ENCODE results near the gene KCNK2. TPM values are rescaled to one million over a fixed set of nuclear protein-coding genes. Genes with fewer than 3 reads are reported as not detected.

KCNK2 gene
- total RNA-seq, 1 donor from 2014 or later, result 1.1 TPM

DNA sequence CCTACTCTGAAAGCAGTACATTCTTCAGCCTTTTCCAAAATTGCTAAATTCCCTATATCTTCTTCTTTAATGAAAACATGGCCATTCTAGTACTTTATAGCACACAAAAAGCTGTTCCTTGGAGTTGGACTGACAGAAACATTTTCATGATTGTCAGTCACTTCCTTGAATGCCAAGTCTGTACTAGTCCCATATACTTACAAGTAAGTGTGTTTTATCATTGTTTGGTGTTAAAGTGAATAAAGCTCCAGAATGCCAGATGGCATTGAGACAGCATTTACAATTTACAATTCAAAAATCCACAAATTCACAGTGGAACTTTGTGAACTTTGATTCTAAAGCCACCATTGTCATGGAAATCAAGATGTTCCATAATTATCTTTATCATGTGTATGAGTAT is 36.5 kb downstream of the KCNK2 start:
- Histone ChIP-seq H3K27ac (no peak overlapping the region), H4K20me1 (ENCODE audit: low read depth) (no peaks in the 10 kb centered on the region), H3K4me2 (no peak overlapping the region), H3K9me3 (ENCODE audit: low read depth) (no peaks in the 10 kb centered on the region), H3K4me3 (no peak overlapping the region), H3K79me2 (ENCODE audit: low read depth) (no peaks in the 10 kb centered on the region), H3K4me1 (no peaks in the 10 kb centered on the region), H3K27me3 (no peaks in the 10 kb centered on the region), H3K36me3 (no peaks in the 10 kb centered on the region), H3K9ac (no peak overlapping the region), H3F3A (ENCODE audit: low read depth) (no peaks in the 10 kb centered on the region), H2AFZ (replicated peaks) (no peak overlapping the region)
- H3K27me3 Mint-ChIP-seq (ENCODE audit: insufficient read depth, low read depth), result no peaks in the 10 kb centered on the region
- TF ChIP-seq EZH2 (IDR thresholded peaks at IDR 0.05), result no peak
- no peak for TF ChIP-seq EZH2phosphoT487 (IDR thresholded peaks at IDR 0.05)
- TF ChIP-seq, protein P1, sequence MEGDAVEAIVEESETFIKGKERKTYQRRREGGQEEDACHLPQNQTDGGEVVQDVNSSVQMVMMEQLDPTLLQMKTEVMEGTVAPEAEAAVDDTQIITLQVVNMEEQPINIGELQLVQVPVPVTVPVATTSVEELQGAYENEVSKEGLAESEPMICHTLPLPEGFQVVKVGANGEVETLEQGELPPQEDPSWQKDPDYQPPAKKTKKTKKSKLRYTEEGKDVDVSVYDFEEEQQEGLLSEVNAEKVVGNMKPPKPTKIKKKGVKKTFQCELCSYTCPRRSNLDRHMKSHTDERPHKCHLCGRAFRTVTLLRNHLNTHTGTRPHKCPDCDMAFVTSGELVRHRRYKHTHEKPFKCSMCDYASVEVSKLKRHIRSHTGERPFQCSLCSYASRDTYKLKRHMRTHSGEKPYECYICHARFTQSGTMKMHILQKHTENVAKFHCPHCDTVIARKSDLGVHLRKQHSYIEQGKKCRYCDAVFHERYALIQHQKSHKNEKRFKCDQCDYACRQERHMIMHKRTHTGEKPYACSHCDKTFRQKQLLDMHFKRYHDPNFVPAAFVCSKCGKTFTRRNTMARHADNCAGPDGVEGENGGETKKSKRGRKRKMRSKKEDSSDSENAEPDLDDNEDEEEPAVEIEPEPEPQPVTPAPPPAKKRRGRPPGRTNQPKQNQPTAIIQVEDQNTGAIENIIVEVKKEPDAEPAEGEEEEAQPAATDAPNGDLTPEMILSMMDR (IDR thresholded peaks at IDR 0.05), result no peak
- H3K36me3 Mint-ChIP-seq, result no peaks in the 10 kb centered on the region
- H3K4me1 Mint-ChIP-seq, result no peaks in the 10 kb centered on the region
- no peak for DNase-seq (ENCODE audit: low spot score)
- H3K27ac Mint-ChIP-seq, result no peak overlapping the region
- H3K9me3 Mint-ChIP-seq, result no peaks in the 10 kb centered on the region
- H3K4me3 Mint-ChIP-seq, result no peak overlapping the region

GRCh38 chr1:215119719-215120365 is 37.3 kb downstream of the KCNK2 start:
- Mint-ChIP-seq H3K27ac (no peak overlapping the region), H3K36me3 (no peaks in the 10 kb centered on the region), H3K4me3 (no peak overlapping the region), H3K9me3 (no peaks in the 10 kb centered on the region), H3K4me1 (no peaks in the 10 kb centered on the region), H3K27me3 (ENCODE audit: insufficient read depth, low read depth) (no peaks in the 10 kb centered on the region)
- Histone ChIP-seq H3K27ac (no peak overlapping the region), H3K36me3 (no peaks in the 10 kb centered on the region), H3F3A (ENCODE audit: low read depth) (no peaks in the 10 kb centered on the region), H3K79me2 (ENCODE audit: low read depth) (no peaks in the 10 kb centered on the region), H3K4me3 (no peak overlapping the region), H2AFZ (replicated peaks) (no peak overlapping the region), H3K4me2 (no peak overlapping the region), H3K4me1 (no peaks in the 10 kb centered on the region), H3K9me3 (ENCODE audit: low read depth) (no peaks in the 10 kb centered on the region), H4K20me1 (ENCODE audit: low read depth) (no peaks in the 10 kb centered on the region), H3K27me3 (no peaks in the 10 kb centered on the region), H3K9ac (no peak overlapping the region)
- DNase-seq (ENCODE audit: low spot score), result no peak
- TF ChIP-seq, protein P1 (IDR thresholded peaks at IDR 0.05), result no peak
- TF ChIP-seq EZH2 (IDR thresholded peaks at IDR 0.05), result no peak
- no peak for TF ChIP-seq EZH2phosphoT487 (IDR thresholded peaks at IDR 0.05)

DNA sequence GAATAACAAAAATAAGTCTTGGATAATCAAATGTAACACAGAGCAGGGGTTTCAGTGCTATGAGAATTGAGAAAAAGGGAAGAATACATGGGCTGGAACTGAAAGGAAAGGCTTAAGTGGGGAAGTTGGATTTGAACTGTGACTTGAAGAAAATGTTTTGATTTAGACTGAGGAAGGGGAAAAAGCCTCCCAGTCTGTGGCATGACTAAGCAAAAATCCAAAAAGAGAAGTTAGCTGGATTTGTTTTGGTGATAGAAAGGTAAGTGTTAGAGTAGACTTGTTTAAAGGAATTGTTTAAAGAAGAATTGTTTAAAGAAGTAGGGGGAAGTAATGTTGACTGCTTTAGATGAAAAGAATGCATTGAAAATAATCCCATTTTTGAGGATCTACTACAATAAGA is 46.0 kb downstream of the KCNK2 start:
- Histone ChIP-seq H3K4me3 (no peak overlapping the region), H3F3A (ENCODE audit: low read depth) (no peaks in the 10 kb centered on the region), H3K79me2 (ENCODE audit: low read depth) (no peaks in the 10 kb centered on the region), H3K4me2 (no peak overlapping the region), H2AFZ (replicated peaks) (peak overlapping the region; percentile 80), H3K9me3 (ENCODE audit: low read depth) (no peaks in the 10 kb centered on the region), H3K36me3 (no peaks in the 10 kb centered on the region), H3K4me1 (no peaks in the 10 kb centered on the region), H3K27ac (no peak overlapping the region), H3K27me3 (no peaks in the 10 kb centered on the region), H3K9ac (no peak overlapping the region), H4K20me1 (ENCODE audit: low read depth) (no peaks in the 10 kb centered on the region)
- TF ChIP-seq EZH2phosphoT487 (IDR thresholded peaks at IDR 0.05) (no peak), EZH2 (IDR thresholded peaks at IDR 0.05) (no peak)
- TF ChIP-seq, protein P1 (IDR thresholded peaks at IDR 0.05), result no peak
- Mint-ChIP-seq H3K27ac (no peak overlapping the region), H3K4me3 (no peak overlapping the region), H3K9me3 (no peaks in the 10 kb centered on the region), H3K27me3 (ENCODE audit: insufficient read depth, low read depth) (no peaks in the 10 kb centered on the region), H3K4me1 (no peaks in the 10 kb centered on the region), H3K36me3 (no peaks in the 10 kb centered on the region)
- no peak for DNase-seq (ENCODE audit: low spot score)

Data from neural progenitor cell (in vitro differentiated cells).